Testis (tissue), 2 donors: ENCODE data around the gene FIGN.

Experiments
- CTCF ChIP-seq, 3 experiments: fragments of 450-650 bp in 2 of 3; fragments of 200-600 bp in 1 of 3; sonication (generic) in 1 of 3; IDR thresholded peaks; one replicate each; pipeline ENCODE4 v1.5.1; 2016 to 2019; ENCODE audit warnings: antibody characterized with exemption in 3 of 3, mild to moderate bottlenecking in 2 of 3, moderate library complexity in 1 of 3
- POLR2A ChIP-seq: fragments of 450-650 bp; IDR thresholded peaks from one replicate; pipeline ENCODE4 v1.6.1; 2017; ENCODE audit warnings: antibody characterized with exemption, mild to moderate bottlenecking, moderate library complexity

GRCh38 chr2:163593982-163594381 lies 141.8 kb downstream of the FIGN start:
- TF ChIP-seq CTCF (IDR thresholded peaks at IDR 0.05) (no peak), POLR2A (no peak)
